RKO (cell line): ENCODE results near the gene CENPX.

Experiments used
- DNase-seq: peaks from one replicate; pipeline ENCODE4 v3.0.0-alpha.2; 2016; ENCODE audit warnings: low spot score

CENPX gene

DNA sequence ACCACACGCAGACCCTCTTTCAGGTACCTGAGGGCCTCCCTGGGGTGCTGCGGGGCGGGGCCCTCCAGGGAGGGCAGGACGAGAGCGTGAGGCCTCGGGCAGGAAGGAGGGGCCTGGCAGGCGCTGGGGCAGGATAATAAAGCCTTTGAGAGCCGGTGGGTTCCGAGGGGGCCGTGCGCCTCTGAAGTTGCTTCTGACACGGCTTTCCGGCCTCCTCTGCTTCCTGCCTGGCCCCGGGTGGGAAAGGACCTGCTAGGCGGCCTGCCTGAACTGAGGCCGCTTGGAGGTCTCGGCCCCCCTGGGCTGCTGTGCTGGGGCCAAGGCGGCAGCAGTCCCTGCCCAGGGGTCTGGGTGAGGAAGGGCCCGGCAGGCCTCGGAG lies 10.4 kb downstream of the CENPX start:
- no peak for DNase-seq

GRCh38 chr17:82011617-82012187 lies 11.0 kb downstream of the CENPX start:
- no peak for DNase-seq

GRCh38 chr17:82010575-82011525 lies 11.8 kb downstream of the CENPX start:
- no peak for DNase-seq

GRCh38 chr17:82009413-82009812 lies 13.3 kb downstream of the CENPX start:
- no peak for DNase-seq

DNA sequence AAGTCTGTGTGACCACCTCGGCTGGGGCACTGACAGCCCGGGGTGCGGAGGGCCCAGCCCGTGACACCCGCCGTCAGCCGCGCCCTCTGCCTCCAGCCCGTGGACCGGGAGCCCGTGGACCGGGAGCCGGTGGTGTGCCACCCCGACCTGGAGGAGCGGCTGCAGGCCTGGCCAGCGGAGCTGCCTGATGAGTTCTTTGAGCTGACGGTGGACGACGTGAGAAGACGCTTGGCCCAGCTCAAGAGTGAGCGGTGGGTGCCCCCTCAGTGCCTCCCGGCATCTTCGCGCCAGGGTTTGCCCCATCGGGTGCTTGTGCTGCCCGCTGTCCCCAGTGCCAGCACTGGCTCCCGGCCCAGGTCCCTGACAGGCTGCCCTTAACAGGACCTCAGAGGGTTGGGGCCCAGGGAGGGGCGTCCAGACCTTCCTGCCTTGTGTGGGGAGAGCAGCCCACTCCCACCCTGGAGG lies 13.7 kb downstream of the CENPX start:
- no peak for DNase-seq

GRCh38 chr17:82008258-82008940 lies 14.3 kb downstream of the CENPX start:
- DNase-seq = no peak

GRCh38 chr17:82007495-82008257 lies 15.0 kb downstream of the CENPX start:
- DNase-seq = no peak

DNA sequence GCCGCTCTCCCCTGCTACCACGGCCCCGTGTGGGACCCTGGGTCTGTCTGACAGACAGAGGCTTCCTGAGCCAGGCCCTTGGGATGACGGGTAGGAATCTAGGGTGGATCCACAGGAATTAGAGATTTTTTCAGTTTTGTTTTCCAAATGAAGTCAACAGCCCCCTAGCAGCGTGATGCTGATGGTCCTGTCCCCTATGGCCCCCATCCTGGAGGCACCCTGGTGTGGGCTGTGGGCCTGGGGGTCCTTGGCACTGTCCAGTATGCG lies 15.5 kb downstream of the CENPX start:
- DNase-seq = no peak

DNA sequence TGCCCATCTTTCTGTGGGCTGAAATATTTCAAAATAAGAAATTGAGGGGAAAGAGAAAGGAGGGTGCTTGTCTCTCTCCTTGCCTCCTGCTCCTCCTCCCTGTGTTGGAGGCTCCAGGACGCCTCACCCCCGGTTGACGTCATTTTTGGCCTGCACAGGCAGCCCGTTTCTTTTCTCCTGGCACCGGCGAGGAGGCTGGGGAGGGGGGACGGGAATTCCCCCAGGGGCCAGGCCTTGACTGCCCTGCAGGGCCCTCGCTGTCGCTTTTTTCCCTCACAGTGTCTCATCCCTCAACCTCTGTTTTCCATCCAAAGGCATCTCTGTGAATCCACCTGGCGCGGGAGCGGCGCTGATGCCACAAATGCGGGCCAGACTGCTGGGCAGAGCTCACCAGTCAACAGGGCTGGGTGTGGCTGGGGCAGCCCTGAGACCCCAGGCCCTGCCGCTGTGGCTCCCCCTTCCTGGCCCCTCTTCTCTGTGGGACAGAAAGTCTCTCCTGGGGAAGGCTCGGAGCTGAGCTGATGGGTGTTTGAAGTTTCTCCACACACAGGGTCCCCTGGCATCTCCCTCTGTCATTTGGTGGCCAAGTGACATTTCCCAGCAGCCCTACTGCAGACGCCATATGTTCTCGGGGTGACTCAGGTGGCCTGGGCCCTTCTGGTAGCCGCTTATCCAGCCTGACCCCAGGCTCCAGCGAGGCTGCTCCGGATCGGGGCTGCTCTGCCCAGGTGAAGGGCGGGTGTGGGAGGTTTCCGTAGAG lies 16.0 kb downstream of the CENPX start:
- no peak for DNase-seq

DNA sequence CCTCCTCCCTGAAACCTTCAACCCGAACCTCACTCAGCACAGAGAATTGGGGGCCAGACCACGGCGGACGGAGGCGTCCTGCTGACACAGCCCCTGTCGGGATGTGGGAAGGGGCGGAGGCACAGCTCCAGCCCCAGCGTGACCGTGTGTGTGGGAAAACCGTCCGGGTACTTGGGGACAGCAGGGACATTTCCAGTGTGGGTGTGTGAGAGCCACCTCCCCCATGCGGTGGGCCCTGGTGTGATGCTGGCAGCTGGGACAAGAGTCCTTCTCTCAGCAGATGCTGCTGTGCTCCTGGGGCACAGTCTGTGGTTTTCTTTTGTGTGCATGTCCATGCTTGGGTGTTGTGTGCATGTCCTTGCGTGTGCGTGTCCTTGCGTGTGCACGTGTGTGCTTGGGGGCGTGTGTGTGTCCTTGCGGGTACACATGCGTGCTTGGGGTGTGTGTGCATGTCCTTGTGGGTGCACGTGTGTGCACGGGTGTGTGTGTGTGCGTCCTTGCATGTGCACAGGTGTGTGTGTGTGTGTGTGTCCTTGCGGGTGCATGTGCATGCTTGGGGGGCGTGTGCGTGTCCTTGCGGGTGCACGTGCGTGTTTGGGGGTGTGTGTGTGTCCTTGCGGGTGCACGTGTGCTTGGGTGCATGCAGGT lies 16.9 kb downstream of the CENPX start:
- DNase-seq = no peak

DNA sequence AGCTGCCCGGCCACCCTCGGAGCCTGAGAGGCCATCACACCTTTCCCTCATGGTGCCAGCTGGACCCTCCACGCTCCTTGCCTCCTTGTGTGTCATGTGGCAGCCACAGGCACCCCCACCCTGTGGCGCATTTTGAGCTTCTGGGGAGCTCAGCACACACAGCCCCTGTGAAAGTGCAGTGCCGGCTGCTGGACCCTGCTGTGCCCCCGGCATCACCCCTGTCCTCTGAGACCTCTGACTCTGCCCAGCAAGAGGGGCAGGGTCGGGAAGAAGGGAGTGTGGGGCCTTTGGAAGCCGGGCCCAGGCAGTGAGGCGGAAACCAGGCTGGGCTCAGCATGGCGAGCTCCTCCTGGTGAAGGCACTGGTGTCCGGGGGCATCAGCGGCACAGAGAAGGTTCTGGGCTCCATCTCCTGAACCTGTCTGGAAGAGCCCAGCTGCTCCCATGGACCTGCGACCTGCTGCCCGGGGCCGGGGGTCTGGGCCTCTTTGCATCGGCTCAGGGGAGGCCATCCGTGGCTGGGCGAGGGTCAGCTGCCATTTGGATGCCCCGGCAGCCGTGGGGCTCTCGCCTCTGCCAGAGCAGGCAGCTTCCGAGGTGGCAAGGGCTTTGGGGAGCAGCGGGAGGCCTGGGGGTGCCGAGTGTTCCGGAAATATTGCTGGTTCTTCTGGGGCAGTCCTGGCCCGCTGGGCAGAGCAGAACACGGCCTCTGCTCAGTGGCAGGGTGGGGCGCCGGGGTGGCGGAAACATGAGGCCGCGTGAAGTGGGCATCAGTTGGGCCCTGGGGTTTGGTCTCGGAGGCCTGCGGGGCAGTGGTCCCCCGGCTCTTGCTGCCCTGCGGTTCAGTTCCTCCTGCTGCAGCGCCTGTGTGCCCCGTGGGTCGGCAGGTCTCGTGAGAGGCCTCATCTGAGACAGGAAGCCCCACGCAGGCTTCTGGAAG lies 17.9 kb downstream of the CENPX start:
- no peak for DNase-seq

GRCh38 chr17:82003411-82004381 lies 19.0 kb downstream of the CENPX start:
- peak; percentile 93 for DNase-seq

- no peak for DNase-seq
Measured at GRCh38 chr17:82001571-82002056, 21.1 kb downstream of the CENPX start.

DNA sequence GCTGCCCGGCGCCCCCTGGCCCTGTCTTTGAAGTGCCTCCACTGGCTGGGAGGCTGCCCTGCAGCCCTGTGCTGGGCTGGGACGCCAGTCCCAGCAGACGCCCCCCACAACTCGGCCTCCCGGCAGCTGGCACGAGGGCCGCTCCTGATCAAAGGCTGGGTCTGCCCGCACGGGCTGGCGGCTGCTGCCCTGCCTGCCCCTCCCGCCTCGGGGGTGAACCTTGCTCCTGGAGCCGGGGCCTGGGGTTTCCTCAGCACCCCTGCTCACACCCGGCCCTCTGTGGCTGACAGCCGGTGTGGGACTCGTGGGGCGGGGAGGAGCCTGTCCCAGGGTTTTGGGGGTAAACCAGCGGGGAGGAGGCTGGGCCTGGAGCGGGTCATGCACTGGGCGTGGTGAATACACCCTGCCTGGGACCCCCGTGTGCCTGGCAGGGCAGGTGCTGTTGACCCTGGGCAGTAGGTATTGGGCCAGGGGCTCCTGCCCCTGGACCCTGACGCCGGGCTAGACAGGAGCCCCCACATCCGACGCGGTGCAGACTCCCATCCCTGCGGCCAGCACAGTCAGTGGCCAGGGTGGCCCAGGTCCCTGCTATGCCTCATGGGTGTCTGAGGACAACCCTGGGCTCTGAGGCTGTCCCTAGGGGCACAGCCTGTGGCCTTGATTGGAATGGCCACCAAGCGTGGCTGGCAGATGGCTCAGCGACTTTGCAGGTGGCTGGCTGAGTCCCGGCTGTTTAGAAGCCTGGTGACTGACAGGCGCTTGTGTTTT lies 21.7 kb downstream of the CENPX start:
- no peak for DNase-seq

DNA sequence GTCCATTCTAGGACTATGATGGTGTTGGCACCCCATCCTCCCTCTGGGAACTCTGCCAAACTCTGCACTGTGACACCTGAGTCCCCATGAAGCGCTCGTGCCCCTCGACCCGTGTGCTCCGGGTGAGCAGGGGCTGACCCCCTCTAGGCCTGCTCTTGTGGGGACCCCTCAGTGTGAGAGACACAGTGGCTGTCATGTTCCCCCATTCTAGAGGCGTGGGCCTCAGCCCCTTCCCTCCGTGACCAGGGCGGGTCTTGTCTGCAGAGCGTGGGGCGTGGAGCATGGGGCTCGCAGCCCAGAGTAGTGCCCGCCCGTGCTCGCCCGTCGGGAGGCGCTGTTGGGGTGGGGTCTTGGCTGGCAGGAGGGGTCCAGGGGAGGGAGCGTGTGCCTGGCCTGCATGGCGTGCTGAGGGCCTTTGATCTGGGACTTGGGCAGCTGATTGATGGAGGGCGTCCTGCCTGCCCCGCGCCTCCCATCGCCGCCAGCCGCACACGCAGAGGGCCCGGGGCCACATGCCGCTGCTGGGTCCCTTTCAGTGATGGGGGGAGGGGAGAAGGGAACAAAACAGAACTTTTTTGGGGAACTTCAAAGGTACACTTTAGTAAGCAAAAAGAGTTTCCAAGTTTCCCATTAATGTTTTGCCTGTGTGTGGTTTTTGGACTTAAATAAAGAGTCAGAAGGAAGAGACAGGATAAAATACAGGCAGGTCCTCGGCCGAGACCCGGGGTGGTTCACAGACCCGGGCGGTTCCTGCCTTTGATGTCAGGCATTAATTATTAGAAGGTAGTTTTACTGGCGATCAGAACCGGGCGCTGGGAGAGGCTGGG lies 22.5 kb downstream of the CENPX start:
- DNase-seq = no peak

- DNase-seq = no peak
Measured at GRCh38 chr17:81999587-81999975, 23.1 kb downstream of the CENPX start.
